Osteoblast (primary cell): ENCODE measurements around the gene HHIPL1. TPM values are rescaled to one million over a fixed set of nuclear protein-coding genes. Genes with fewer than 3 reads are reported as not detected.

ENCODE experiments used
- DNase-seq: peaks from one replicate; pipeline ENCODE4 v3.0.0; 2011; ENCODE audit warnings: low spot score, mixed read lengths; ENCODE audit not compliant: insufficient read length; ENCODE audit errors: missing footprints
- H2AFZ ChIP-seq: 2 replicates; pipeline ENCODE4 v1.6.0; 2011; ENCODE audit warnings: mild to moderate bottlenecking, low read length
- H3K27ac ChIP-seq: 2 replicates; pipeline ENCODE4 v1.5.1; 2011; ENCODE audit warnings: mild to moderate bottlenecking, low read depth, low read length, moderate library complexity
- H3K27me3 ChIP-seq: 2 replicates; pipeline ENCODE4 v1.6.0; 2012; ENCODE audit warnings: mild to moderate bottlenecking, control low read depth, inconsistent platforms, low read length, moderate library complexity; ENCODE audit not compliant: insufficient read depth
- H3K36me3 ChIP-seq: 2 replicates; pipeline ENCODE4 v1.5.1; 2011; ENCODE audit warnings: mild to moderate bottlenecking, low read length, control low read depth, moderate library complexity; ENCODE audit not compliant: insufficient read depth
- H3K4me1 ChIP-seq: 2 replicates; pipeline ENCODE4 v1.5.1; 2011; ENCODE audit warnings: mild to moderate bottlenecking, low read length, control low read depth, moderate library complexity; ENCODE audit not compliant: insufficient read depth
- H3K4me2 ChIP-seq: 2 replicates; pipeline ENCODE4 v1.6.0; 2011; ENCODE audit warnings: mild to moderate bottlenecking, low read length; ENCODE audit not compliant: insufficient read depth
- H3K4me3 ChIP-seq: fragments of 200-600 bp; sonication (generic); 3 replicates; pipeline ENCODE4 v1.5.1; 2012; ENCODE audit warnings: mild to moderate bottlenecking, low read length, inconsistent platforms; ENCODE audit not compliant: insufficient read depth
- H3K79me2 ChIP-seq: 2 replicates; pipeline ENCODE4 v1.6.0; 2012; ENCODE audit warnings: mild to moderate bottlenecking, low read length, control low read depth, inconsistent platforms; ENCODE audit not compliant: insufficient read depth
- H3K9me3 ChIP-seq: 2 replicates; pipeline ENCODE4 v1.5.1; 2011; ENCODE audit warnings: low read depth, low read length, control low read depth
- H4K20me1 ChIP-seq: 2 replicates; pipeline ENCODE4 v1.6.0; 2012; ENCODE audit warnings: mild to moderate bottlenecking, low read length, control low read depth; ENCODE audit not compliant: insufficient read depth
- CTCF ChIP-seq: IDR thresholded peaks from 2 replicates; pipeline ENCODE4 v1.5.1; 2011; ENCODE audit warnings: mild to moderate bottlenecking, low read depth, low read length, moderate library complexity; ENCODE audit errors: extremely low read depth
- total RNA-seq: library from RNA; depleted of rRNA; stranded (reverse); fragments of >200 nt; gene quantifications from 2 replicates; pipeline ENCODE4 v1.2.3, GENCODE V29; 2012

HHIPL1 gene
- total RNA-seq, 1 donor = 12.3 TPM

GRCh38 chr14:99664058-99664936 lies 19.4 kb downstream of the HHIPL1 start:
- no peaks in the 10 kb centered on the region for H3K9me3 ChIP-seq
- H3K27ac ChIP-seq = no peak overlapping the region
- H4K20me1 ChIP-seq = no peaks in the 10 kb centered on the region
- H3K36me3 ChIP-seq = peaks cover 17% of the 10 kb centered on the region
- H3K4me2 ChIP-seq = no peak overlapping the region
- TF ChIP-seq CTCF = no peak
- no peak overlapping the region for H3K4me3 ChIP-seq
- peak; percentile 74 for DNase-seq
- H2AFZ ChIP-seq = no peak overlapping the region
- H3K4me1 ChIP-seq = peaks cover 4% of the 10 kb centered on the region
- no peaks in the 10 kb centered on the region for H3K79me2 ChIP-seq
- H3K27me3 ChIP-seq = no peaks in the 10 kb centered on the region

- Histone ChIP-seq H3K4me3 (no peak overlapping the region), H3K27me3 (no peaks in the 10 kb centered on the region), H3K27ac (no peak overlapping the region), H3K79me2 (no peaks in the 10 kb centered on the region), H2AFZ (no peak overlapping the region), H3K36me3 (peaks cover 18% of the 10 kb centered on the region), H4K20me1 (no peaks in the 10 kb centered on the region), H3K9me3 (no peaks in the 10 kb centered on the region), H3K4me1 (peaks cover 4% of the 10 kb centered on the region), H3K4me2 (no peak overlapping the region)
- no peak for DNase-seq
- TF ChIP-seq CTCF = no peak
Measured at GRCh38 chr14:99664937-99665273, 20.0 kb downstream of the HHIPL1 start.

- Histone ChIP-seq H3K4me3 (no peak overlapping the region), H4K20me1 (no peaks in the 10 kb centered on the region), H3K36me3 (peaks cover 18% of the 10 kb centered on the region), H2AFZ (no peak overlapping the region), H3K4me1 (peaks cover 11% of the 10 kb centered on the region), H3K79me2 (no peaks in the 10 kb centered on the region), H3K9me3 (no peaks in the 10 kb centered on the region), H3K27me3 (no peaks in the 10 kb centered on the region), H3K27ac (no peak overlapping the region), H3K4me2 (no peak overlapping the region)
- DNase-seq = no peak
- no peak for TF ChIP-seq CTCF
Measured at GRCh38 chr14:99666533-99666932, 21.6 kb downstream of the HHIPL1 start.

GRCh38 chr14:99667045-99667444 lies 22.1 kb downstream of the HHIPL1 start:
- no peak for DNase-seq
- Histone ChIP-seq H3K27ac (no peak overlapping the region), H3K9me3 (no peaks in the 10 kb centered on the region), H2AFZ (no peak overlapping the region), H3K79me2 (no peaks in the 10 kb centered on the region), H3K4me2 (no peak overlapping the region), H3K36me3 (peaks cover 18% of the 10 kb centered on the region), H3K4me1 (peaks cover 16% of the 10 kb centered on the region), H3K27me3 (no peaks in the 10 kb centered on the region), H3K4me3 (no peak overlapping the region), H4K20me1 (no peaks in the 10 kb centered on the region)
- no peak for TF ChIP-seq CTCF
